ENCODE data around the gene MED9.

Gene MED9

GRCh38 chr17:17479209-17479608, 2.4 kb downstream of the MED9 start:
- no peak overlapping the region for H4K91ac ChIP-seq (ENCODE audit: low read depth, low read length, poor library complexity)
- H3K27me3 ChIP-seq (ENCODE audit: control insufficient read depth in 3 of 3, insufficient read depth in 3 of 3, low read depth in 1 of 3, low read length in 3 of 3) = peaks cover 0 to 2% (median 0%) of the 10 kb centered on the region in 3 experiments
- H3K27ac ChIP-seq (replicated peaks; ENCODE audit: low read length) = no peak overlapping the region
- no peak overlapping the region for H3K14ac ChIP-seq (ENCODE audit: low read length)
- no peak overlapping the region for H2BK120ac ChIP-seq (ENCODE audit: low read depth, low read length)
- peaks cover 4 to 35% of the 10 kb centered on the region in 2 donors for H3K36me3 ChIP-seq (replicated peaks in 1 of 2; ENCODE audit: control insufficient read depth in 2 of 2, insufficient read depth in 2 of 2, low read length in 2 of 2)
- H3K79me1 ChIP-seq (ENCODE audit: low read depth, low read length) = peaks cover 7% of the 10 kb centered on the region
- no CpG with 5 or more reads among the region's 3 CpGs for WGBS, 2 donors (ENCODE audit: extremely low coverage in 2 of 2, insufficient read length in 2 of 2, insufficient replicate concordance in 1 of 2)
- no peaks in the 10 kb centered on the region for H3K9me3 ChIP-seq (replicated peaks in 1 of 2; ENCODE audit: control insufficient read depth in 2 of 2, insufficient read depth in 1 of 2, low read depth in 1 of 2, low read length in 2 of 2)
- no peak overlapping the region for H4K8ac ChIP-seq (ENCODE audit: low read depth, low read length)
- no peak for DNase-seq (ENCODE audit: low spot score)
- no peak overlapping the region for H2BK12ac ChIP-seq (ENCODE audit: low read length)
- H3K9ac ChIP-seq (ENCODE audit: low read depth, low read length, poor library complexity) = no peak overlapping the region
- no peak overlapping the region for H3K23ac ChIP-seq (ENCODE audit: low read depth, low read length, poor library complexity)
- H2AFZ ChIP-seq (ENCODE audit: low read length) = no peak overlapping the region
- no peak overlapping the region for H3K4me2 ChIP-seq (ENCODE audit: insufficient read depth, low read length, poor library complexity, severe bottlenecking)
- H2AK5ac ChIP-seq (ENCODE audit: low read depth, low read length) = no peak overlapping the region
- no peak overlapping the region for H3K4me3 ChIP-seq (ENCODE audit: low read length in 2 of 2)
- no peak overlapping the region for H2BK15ac ChIP-seq (ENCODE audit: low read length)
- no peak overlapping the region for H3K4ac ChIP-seq (ENCODE audit: low read length)
- H3K4me1 ChIP-seq (ENCODE audit: control insufficient read depth in 2 of 2, insufficient read depth in 1 of 2, low read depth in 1 of 2, low read length in 2 of 2) = peaks cover 2 to 6% of the 10 kb centered on the region in 2 donors
- no peak overlapping the region for H2BK5ac ChIP-seq (ENCODE audit: low read length)
- no peak overlapping the region for H3K18ac ChIP-seq (ENCODE audit: low read length)

- Histone ChIP-seq H2BK12ac (ENCODE audit: low read length) (no peak overlapping the region), H2AK5ac (ENCODE audit: low read depth, low read length) (no peak overlapping the region), H3K9ac (ENCODE audit: low read depth, low read length, poor library complexity) (no peak overlapping the region), H4K8ac (ENCODE audit: low read depth, low read length) (no peak overlapping the region), H4K91ac (ENCODE audit: low read depth, low read length, poor library complexity) (no peak overlapping the region), H3K9me3 (replicated peaks in 1 of 2; ENCODE audit: control insufficient read depth in 2 of 2, insufficient read depth in 1 of 2, low read depth in 1 of 2, low read length in 2 of 2) (peaks cover 4 to 5% of the 10 kb centered on the region in 2 donors), H3K27ac (replicated peaks; ENCODE audit: low read length) (no peak overlapping the region), H3K18ac (ENCODE audit: low read length) (no peak overlapping the region), H3K4ac (ENCODE audit: low read length) (no peak overlapping the region), H3K79me1 (ENCODE audit: low read depth, low read length) (peaks cover 7% of the 10 kb centered on the region), H3K4me2 (ENCODE audit: insufficient read depth, low read length, poor library complexity, severe bottlenecking) (no peak overlapping the region), H2BK5ac (ENCODE audit: low read length) (no peak overlapping the region), H3K14ac (ENCODE audit: low read length) (no peak overlapping the region), H2AFZ (ENCODE audit: low read length) (no peak overlapping the region), H3K4me1 (ENCODE audit: control insufficient read depth in 2 of 2, insufficient read depth in 1 of 2, low read depth in 1 of 2, low read length in 2 of 2) (peaks cover 2 to 6% of the 10 kb centered on the region in 2 donors), H3K36me3 (replicated peaks in 1 of 2; ENCODE audit: control insufficient read depth in 2 of 2, insufficient read depth in 2 of 2, low read length in 2 of 2) (peaks cover 8 to 49% of the 10 kb centered on the region in 2 donors), H2BK15ac (ENCODE audit: low read length) (no peak overlapping the region), H3K4me3 (ENCODE audit: low read length in 2 of 2) (no peak overlapping the region), H3K23ac (ENCODE audit: low read depth, low read length, poor library complexity) (no peak overlapping the region), H3K27me3 (ENCODE audit: control insufficient read depth in 3 of 3, insufficient read depth in 3 of 3, low read depth in 1 of 3, low read length in 3 of 3) (peaks cover 0 to 2% (median 0%) of the 10 kb centered on the region in 3 experiments), H2BK120ac (ENCODE audit: low read depth, low read length) (no peak overlapping the region)
- WGBS, 2 donors (ENCODE audit: extremely low coverage in 2 of 2, insufficient read length in 2 of 2, insufficient replicate concordance in 1 of 2) = no CpG with 5 or more reads among the region's 6 CpGs
- no peak for DNase-seq (ENCODE audit: low spot score)
Measured at GRCh38 chr17:17480593-17481148, 3.9 kb downstream of the MED9 start.

- Histone ChIP-seq H3K79me1 (ENCODE audit: low read depth, low read length) (peaks cover 6% of the 10 kb centered on the region), H3K23ac (ENCODE audit: low read depth, low read length, poor library complexity) (no peak overlapping the region)
- WGBS, 2 donors (ENCODE audit: extremely low coverage in 2 of 2, insufficient read length in 2 of 2, insufficient replicate concordance in 1 of 2) = no CpG with 5 or more reads among the region's 5 CpGs
Measured at GRCh38 chr17:17481860-17482259, 5.1 kb downstream of the MED9 start.

GRCh38 chr17:17484451-17484899, 7.7 kb downstream of the MED9 start:
- no CpG with 5 or more reads among the region's 12 CpGs for WGBS, 2 donors (ENCODE audit: extremely low coverage in 2 of 2, insufficient read length in 2 of 2, insufficient replicate concordance in 1 of 2)
- H2BK5ac ChIP-seq (ENCODE audit: low read length) = no peak overlapping the region
- no peak overlapping the region for H3K4me2 ChIP-seq (ENCODE audit: insufficient read depth, low read length, poor library complexity, severe bottlenecking)
- H3K4ac ChIP-seq (ENCODE audit: low read length) = no peak overlapping the region
- no peak overlapping the region for H3K18ac ChIP-seq (ENCODE audit: low read length)
- no peak overlapping the region for H4K91ac ChIP-seq (ENCODE audit: low read depth, low read length, poor library complexity)
- H3K4me1 ChIP-seq (ENCODE audit: control insufficient read depth in 2 of 2, insufficient read depth in 1 of 2, low read depth in 1 of 2, low read length in 2 of 2) = no peaks in the 10 kb centered on the region
- H3K27ac ChIP-seq (replicated peaks; ENCODE audit: low read length) = no peak overlapping the region
- H3K36me3 ChIP-seq (replicated peaks in 1 of 2; ENCODE audit: control insufficient read depth in 2 of 2, insufficient read depth in 2 of 2, low read length in 2 of 2) = peaks cover 15 to 61% of the 10 kb centered on the region in 2 donors
- H3K9ac ChIP-seq (ENCODE audit: low read depth, low read length, poor library complexity) = no peak overlapping the region
- H2BK120ac ChIP-seq (ENCODE audit: low read depth, low read length) = no peak overlapping the region
- peaks cover 5% of the 10 kb centered on the region for H3K79me1 ChIP-seq (ENCODE audit: low read depth, low read length)
- H2AFZ ChIP-seq (ENCODE audit: low read length) = no peak overlapping the region
- H4K8ac ChIP-seq (ENCODE audit: low read depth, low read length) = no peak overlapping the region
- H3K4me3 ChIP-seq (ENCODE audit: low read length in 2 of 2) = no peak overlapping the region
- no peak overlapping the region for H3K23ac ChIP-seq (ENCODE audit: low read depth, low read length, poor library complexity)
- H3K27me3 ChIP-seq (ENCODE audit: control insufficient read depth in 3 of 3, insufficient read depth in 3 of 3, low read depth in 1 of 3, low read length in 3 of 3) = peaks cover 0 to 2% (median 0%) of the 10 kb centered on the region in 3 experiments
- no peak overlapping the region for H3K14ac ChIP-seq (ENCODE audit: low read length)
- peaks cover 4 to 6% of the 10 kb centered on the region in 2 donors for H3K9me3 ChIP-seq (replicated peaks in 1 of 2; ENCODE audit: control insufficient read depth in 2 of 2, insufficient read depth in 1 of 2, low read depth in 1 of 2, low read length in 2 of 2)
- H2BK15ac ChIP-seq (ENCODE audit: low read length) = peak overlapping the region; percentile 14
- H2AK5ac ChIP-seq (ENCODE audit: low read depth, low read length) = peak overlapping the region; percentile 13
- no peak overlapping the region for H2BK12ac ChIP-seq (ENCODE audit: low read length)
- no peak for DNase-seq (ENCODE audit: low spot score)

More at GRCh38 chr17:17481860-17482259, 5.1 kb downstream of the MED9 start:
- H3K27me3 ChIP-seq (ENCODE audit: control insufficient read depth in 3 of 3, insufficient read depth in 3 of 3, low read depth in 1 of 3, low read length in 3 of 3) = peaks cover 0 to 2% (median 0%) of the 10 kb centered on the region in 3 experiments
- H3K14ac ChIP-seq (ENCODE audit: low read length) = no peak overlapping the region
- H3K36me3 ChIP-seq (replicated peaks in 1 of 2; ENCODE audit: control insufficient read depth in 2 of 2, insufficient read depth in 2 of 2, low read length in 2 of 2) = peaks cover 10 to 52% of the 10 kb centered on the region in 2 donors
- peaks cover 2 to 6% of the 10 kb centered on the region in 2 donors for H3K4me1 ChIP-seq (ENCODE audit: control insufficient read depth in 2 of 2, insufficient read depth in 1 of 2, low read depth in 1 of 2, low read length in 2 of 2)
- no peak overlapping the region for H4K91ac ChIP-seq (ENCODE audit: low read depth, low read length, poor library complexity)
- H2BK5ac ChIP-seq (ENCODE audit: low read length) = no peak overlapping the region
- peaks cover 4 to 6% of the 10 kb centered on the region in 2 donors for H3K9me3 ChIP-seq (replicated peaks in 1 of 2; ENCODE audit: control insufficient read depth in 2 of 2, insufficient read depth in 1 of 2, low read depth in 1 of 2, low read length in 2 of 2)
- no peak overlapping the region for H2BK15ac ChIP-seq (ENCODE audit: low read length)
- no peak overlapping the region for H3K4me2 ChIP-seq (ENCODE audit: insufficient read depth, low read length, poor library complexity, severe bottlenecking)
- H2AFZ ChIP-seq (ENCODE audit: low read length) = no peak overlapping the region
- no peak overlapping the region for H2AK5ac ChIP-seq (ENCODE audit: low read depth, low read length)
- no peak overlapping the region for H3K27ac ChIP-seq (replicated peaks; ENCODE audit: low read length)
- no peak for DNase-seq (ENCODE audit: low spot score)
- no peak overlapping the region for H4K8ac ChIP-seq (ENCODE audit: low read depth, low read length)
- H3K4me3 ChIP-seq (ENCODE audit: low read length in 2 of 2) = no peak overlapping the region
- H2BK12ac ChIP-seq (ENCODE audit: low read length) = no peak overlapping the region
- no peak overlapping the region for H3K18ac ChIP-seq (ENCODE audit: low read length)
- H2BK120ac ChIP-seq (ENCODE audit: low read depth, low read length) = no peak overlapping the region
- H3K9ac ChIP-seq (ENCODE audit: low read depth, low read length, poor library complexity) = no peak overlapping the region
- no peak overlapping the region for H3K4ac ChIP-seq (ENCODE audit: low read length)
